Right atrium auricular region (tissue), 2 donors: ENCODE measurements around the gene TMEM63B. TPM values are rescaled to one million over a fixed set of nuclear protein-coding genes. Genes with fewer than 3 reads are reported as not detected.
A peak's percentile ranks its signal among the peaks of the same experiment; 100 is the strongest.
"Not testable (repeated sequence)": the region's sequence is repeated elsewhere in the genome, so short reads cannot be mapped to it uniquely, and the experiment has no call there.

ENCODE experiments used
- DNase-seq: peaks from one replicate; pipeline ENCODE4 v3.0.0-alpha.2; 2019; ENCODE audit warnings: low spot score
- H3K27ac ChIP-seq, 2 donors: fragments of 200-600 bp; sonication (generic); 1 replicate in 1 of 2; 2 replicates in 1 of 2; pipeline ENCODE4 v1.5.1; 2016 to 2019
- H3K27me3 ChIP-seq, 2 donors: fragments of 200-600 bp; sonication (generic); one replicate each; pipeline versions ENCODE4 v1.5.1 to v1.6.0; 2017 to 2019
- H3K36me3 ChIP-seq: fragments of 200-600 bp; sonication (generic); one replicate; pipeline ENCODE4 v1.5.1; 2016
- H3K4me1 ChIP-seq, 2 donors: fragments of 200-600 bp; sonication (generic); one replicate each; pipeline versions ENCODE4 v1.5.1 to v1.6.0; 2017 to 2019
- H3K4me3 ChIP-seq, 2 donors: fragments of 200-600 bp; sonication (generic); 1 replicate in 1 of 2; 2 replicates in 1 of 2; pipeline ENCODE4 v1.5.1; 2017 to 2019; ENCODE audit warnings: mild to moderate bottlenecking in 1 of 2, moderate library complexity in 1 of 2
- H3K9me3 ChIP-seq, 2 donors: fragments of 200-600 bp; sonication (generic); one replicate each; pipeline ENCODE4 v1.5.1; 2019
- total RNA-seq, 2 donors: library from RNA; depleted of rRNA; stranded (reverse); fragments of >200 nt; gene quantifications; one replicate each; pipeline ENCODE4 v1.1.0, GENCODE V29; 2016
- TF ChIP-seq, protein P1 (sequence below), 2 donors: fragments of 200-600 bp; sonication (generic); IDR thresholded peaks; one replicate each; pipeline ENCODE4 v1.5.1; 2019; ENCODE audit warnings: antibody characterized with exemption in 2 of 2

Gene TMEM63B
- total RNA-seq, 2 donors from 2014 or later = 29.2 to 37.1 TPM

DNA sequence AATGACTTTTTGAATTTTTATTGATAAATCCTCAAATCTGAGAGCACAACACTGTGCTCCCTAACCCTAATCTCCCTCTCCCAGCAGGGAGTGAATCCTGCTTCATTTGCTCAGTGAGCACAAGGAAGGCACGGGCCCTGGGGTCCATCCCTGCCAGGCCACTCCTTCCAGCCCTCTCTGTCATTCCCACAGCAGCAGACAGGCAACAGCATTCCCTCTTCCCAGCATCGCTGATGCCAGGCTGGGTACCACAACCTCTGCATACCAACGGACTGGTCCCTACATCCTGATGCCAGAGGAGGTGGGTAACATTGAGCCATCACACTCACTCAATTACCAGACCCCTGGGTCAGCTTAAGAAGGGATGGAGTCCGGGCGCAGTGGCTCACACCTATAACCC lies 34.3 kb upstream of the TMEM63B start:
- Histone ChIP-seq H3K4me3 (no peak overlapping the region), H3K36me3 (no peaks in the 10 kb centered on the region), H3K27me3 (no peaks in the 10 kb centered on the region), H3K27ac (no peak overlapping the region), H3K9me3 (no peaks in the 10 kb centered on the region), H3K4me1 (no peaks in the 10 kb centered on the region)
- no peak for DNase-seq
- TF ChIP-seq, protein P1, sequence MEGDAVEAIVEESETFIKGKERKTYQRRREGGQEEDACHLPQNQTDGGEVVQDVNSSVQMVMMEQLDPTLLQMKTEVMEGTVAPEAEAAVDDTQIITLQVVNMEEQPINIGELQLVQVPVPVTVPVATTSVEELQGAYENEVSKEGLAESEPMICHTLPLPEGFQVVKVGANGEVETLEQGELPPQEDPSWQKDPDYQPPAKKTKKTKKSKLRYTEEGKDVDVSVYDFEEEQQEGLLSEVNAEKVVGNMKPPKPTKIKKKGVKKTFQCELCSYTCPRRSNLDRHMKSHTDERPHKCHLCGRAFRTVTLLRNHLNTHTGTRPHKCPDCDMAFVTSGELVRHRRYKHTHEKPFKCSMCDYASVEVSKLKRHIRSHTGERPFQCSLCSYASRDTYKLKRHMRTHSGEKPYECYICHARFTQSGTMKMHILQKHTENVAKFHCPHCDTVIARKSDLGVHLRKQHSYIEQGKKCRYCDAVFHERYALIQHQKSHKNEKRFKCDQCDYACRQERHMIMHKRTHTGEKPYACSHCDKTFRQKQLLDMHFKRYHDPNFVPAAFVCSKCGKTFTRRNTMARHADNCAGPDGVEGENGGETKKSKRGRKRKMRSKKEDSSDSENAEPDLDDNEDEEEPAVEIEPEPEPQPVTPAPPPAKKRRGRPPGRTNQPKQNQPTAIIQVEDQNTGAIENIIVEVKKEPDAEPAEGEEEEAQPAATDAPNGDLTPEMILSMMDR (IDR thresholded peaks at IDR 0.05) = no peak

DNA sequence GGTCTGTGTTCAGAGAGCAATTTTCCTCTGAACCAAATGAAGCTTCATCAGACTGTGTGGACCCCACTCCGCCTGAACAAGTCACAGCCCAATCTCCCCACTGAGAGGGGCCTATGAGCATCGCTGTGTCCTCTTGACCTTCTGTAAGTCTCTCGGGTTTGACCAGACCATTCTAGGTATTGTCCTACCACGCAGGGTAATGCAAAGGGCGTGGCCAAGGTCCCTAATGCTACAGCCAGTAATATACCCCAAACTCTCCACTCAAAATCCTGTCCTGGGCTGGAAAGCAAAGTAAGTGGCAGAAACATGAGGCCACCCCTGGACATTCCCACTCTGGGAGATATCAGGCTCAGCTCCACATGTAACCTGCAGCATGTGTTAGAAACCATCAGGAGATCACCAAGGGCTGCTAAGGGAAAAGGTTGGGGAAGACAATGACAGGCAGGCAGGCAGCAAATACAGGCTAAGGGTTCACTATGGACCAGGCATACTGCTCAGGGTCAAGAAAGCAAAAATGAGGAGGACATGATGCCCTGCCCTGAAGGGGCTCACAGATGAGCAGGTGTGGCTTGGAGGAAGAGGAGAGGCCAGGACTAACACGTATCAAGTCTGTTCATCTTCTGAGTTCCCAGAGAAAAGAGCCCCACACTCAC lies 33.5 kb upstream of the TMEM63B start:
- no peak for DNase-seq
- Histone ChIP-seq H3K4me1 (no peaks in the 10 kb centered on the region), H3K27ac (no peak overlapping the region), H3K36me3 (no peaks in the 10 kb centered on the region), H3K9me3 (no peaks in the 10 kb centered on the region), H3K4me3 (no peak overlapping the region), H3K27me3 (no peaks in the 10 kb centered on the region)
- TF ChIP-seq, protein P1 (IDR thresholded peaks at IDR 0.05) = no peak

DNA sequence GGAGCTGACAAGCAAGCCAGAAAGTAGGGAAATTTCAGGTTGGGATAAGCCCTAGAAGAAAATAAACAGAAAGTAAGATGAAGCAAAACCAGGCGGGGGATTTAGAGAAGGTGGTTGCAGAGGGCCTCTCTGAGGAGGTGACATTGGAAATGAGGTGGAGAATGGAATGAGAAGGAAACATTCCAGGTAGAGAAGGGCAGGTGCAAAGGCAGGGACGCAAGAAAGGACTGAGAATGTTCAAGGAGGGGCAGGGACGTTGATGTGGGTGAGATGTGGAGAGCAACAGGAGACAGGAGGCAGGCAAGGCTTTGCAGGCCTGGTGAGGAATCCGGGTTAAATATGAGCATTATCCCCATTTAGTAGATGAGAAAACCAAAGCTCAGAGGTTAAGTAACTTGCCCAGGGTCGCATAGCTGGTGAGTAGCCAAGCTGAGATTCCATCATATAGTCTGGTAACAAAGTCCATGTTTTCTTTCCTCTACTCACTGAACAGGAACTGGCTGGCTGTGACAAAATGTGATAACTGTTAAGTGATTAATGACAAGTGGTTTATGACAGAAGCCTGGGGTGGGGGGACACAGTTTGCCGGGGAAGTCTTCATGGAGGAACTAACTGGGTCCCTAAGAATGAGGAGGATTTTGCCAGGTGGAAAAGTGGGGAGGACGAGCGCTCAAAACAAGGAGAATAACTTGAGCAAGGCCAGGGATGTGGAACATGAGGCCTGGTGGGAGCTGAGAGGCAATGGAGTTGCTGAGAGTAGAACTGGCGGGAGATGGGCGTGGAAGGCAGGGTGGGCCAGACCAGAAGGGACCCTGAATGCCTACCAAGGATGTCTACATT lies 32.7 kb upstream of the TMEM63B start:
- DNase-seq = no peak
- TF ChIP-seq, protein P1 (IDR thresholded peaks at IDR 0.05) = no peak

DNA sequence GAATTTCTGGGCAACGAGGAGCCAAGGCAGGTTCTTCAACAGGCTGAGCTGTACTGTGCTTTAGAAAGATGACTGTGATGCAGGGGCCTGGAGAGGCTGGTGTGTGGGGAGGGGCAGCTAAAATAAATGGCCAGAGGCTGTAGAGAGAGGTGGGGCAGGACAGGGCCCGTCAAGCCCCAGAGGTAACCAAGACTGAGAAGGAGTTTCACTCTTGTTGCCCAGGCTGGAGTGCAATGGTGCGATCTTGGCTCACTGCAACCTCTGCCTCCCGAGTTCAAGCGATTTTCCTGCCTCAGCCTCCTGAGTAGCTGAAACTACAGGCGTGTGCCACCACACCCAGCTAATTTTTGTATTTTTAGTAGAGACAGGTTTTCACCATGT lies 32.1 kb upstream of the TMEM63B start:
- H3K36me3 ChIP-seq, H3K4me3 ChIP-seq, H3K4me1 ChIP-seq, H3K27ac ChIP-seq, H3K9me3 ChIP-seq, H3K27me3 ChIP-seq, DNase-seq: not testable (repeated sequence)

More for the DNA sequence above, 32.7 kb upstream of the TMEM63B start:
- H3K27me3 ChIP-seq = no peaks in the 10 kb centered on the region
- H3K9me3 ChIP-seq = no peaks in the 10 kb centered on the region
- H3K4me3 ChIP-seq = no peak overlapping the region
- H3K4me1 ChIP-seq = no peaks in the 10 kb centered on the region
- no peaks in the 10 kb centered on the region for H3K36me3 ChIP-seq
- H3K27ac ChIP-seq = no peak overlapping the region

DNA sequence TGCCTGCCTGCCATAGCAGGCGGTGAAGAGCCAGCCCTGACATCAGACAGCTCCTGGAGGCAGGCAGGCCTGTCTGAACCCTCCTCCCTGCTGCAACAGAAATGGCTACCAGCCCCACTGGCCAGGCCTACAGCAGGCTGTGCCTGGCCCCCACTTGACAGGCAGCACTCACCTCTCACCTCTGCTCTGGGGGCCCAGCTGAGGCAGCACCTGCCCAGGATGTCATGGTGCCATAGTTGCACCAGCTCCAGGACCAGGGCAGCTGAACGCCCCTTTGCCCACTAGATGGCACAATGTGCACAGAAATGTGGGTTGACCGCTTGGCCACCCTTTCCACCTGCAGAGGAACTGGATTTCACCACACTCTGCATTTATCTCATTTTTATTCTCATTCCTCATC lies 30.7 kb upstream of the TMEM63B start:
- no peaks in the 10 kb centered on the region for H3K27me3 ChIP-seq
- no peaks in the 10 kb centered on the region for H3K36me3 ChIP-seq
- no peak overlapping the region for H3K4me3 ChIP-seq
- no peak overlapping the region for H3K27ac ChIP-seq
- peak; percentile 77 for DNase-seq
- TF ChIP-seq, protein P1 (IDR thresholded peaks at IDR 0.05) = peak; percentile 63 to 84
- no peaks in the 10 kb centered on the region for H3K9me3 ChIP-seq
- H3K4me1 ChIP-seq = peaks cover 0 to 13% of the 10 kb centered on the region in 2 donors

DNA sequence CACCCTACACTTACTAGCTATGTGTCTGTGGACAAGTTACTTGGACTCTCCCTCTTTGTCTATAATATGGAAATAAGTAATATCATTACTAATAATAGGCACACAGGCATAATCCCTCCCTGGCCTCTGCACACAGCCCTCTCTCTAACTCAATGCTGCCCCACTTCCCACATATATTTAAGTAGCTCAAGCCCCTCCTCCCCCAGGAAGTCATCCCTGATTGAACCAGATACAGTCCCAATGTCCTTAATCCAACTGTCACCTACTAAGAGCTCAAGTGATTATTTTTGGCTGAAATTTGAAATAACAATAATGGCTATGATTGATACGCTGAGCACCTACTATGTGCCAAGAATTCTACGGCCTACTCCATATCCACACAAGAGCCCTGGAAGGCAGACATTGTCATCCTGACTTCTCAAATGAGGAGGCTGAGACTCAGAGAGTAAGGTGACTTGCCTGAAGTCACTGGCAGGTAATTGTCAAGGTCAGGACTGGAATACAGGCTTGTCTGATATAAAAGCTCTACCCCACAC lies 29.5 kb upstream of the TMEM63B start:
- TF ChIP-seq, protein P1 (IDR thresholded peaks at IDR 0.05) = no peak
- H3K4me3 ChIP-seq = no peak overlapping the region
- no peak for DNase-seq
- no peaks in the 10 kb centered on the region for H3K27me3 ChIP-seq
- H3K9me3 ChIP-seq = no peaks in the 10 kb centered on the region
- H3K36me3 ChIP-seq = no peaks in the 10 kb centered on the region
- no peak overlapping the region for H3K27ac ChIP-seq
- H3K4me1 ChIP-seq = peaks cover 0 to 13% of the 10 kb centered on the region in 2 donors
